Activated CD4-positive, alpha-beta T cell treated with anti-CD3 and anti-CD28 coated beads, Interleukin-2, amount 50 U/mL, for 16 hours (primary cell): ENCODE data around the gene MIEN1.
"Not testable (repeated sequence)": the region's sequence is repeated elsewhere in the genome, so short reads cannot be mapped to it uniquely, and the experiment has no call there.

Source experiments
- DNase-seq: peaks from one replicate; pipeline ENCODE4 v3.0.0-alpha.2; 2020

Gene MIEN1, protein sequence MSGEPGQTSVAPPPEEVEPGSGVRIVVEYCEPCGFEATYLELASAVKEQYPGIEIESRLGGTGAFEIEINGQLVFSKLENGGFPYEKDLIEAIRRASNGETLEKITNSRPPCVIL

DNA sequence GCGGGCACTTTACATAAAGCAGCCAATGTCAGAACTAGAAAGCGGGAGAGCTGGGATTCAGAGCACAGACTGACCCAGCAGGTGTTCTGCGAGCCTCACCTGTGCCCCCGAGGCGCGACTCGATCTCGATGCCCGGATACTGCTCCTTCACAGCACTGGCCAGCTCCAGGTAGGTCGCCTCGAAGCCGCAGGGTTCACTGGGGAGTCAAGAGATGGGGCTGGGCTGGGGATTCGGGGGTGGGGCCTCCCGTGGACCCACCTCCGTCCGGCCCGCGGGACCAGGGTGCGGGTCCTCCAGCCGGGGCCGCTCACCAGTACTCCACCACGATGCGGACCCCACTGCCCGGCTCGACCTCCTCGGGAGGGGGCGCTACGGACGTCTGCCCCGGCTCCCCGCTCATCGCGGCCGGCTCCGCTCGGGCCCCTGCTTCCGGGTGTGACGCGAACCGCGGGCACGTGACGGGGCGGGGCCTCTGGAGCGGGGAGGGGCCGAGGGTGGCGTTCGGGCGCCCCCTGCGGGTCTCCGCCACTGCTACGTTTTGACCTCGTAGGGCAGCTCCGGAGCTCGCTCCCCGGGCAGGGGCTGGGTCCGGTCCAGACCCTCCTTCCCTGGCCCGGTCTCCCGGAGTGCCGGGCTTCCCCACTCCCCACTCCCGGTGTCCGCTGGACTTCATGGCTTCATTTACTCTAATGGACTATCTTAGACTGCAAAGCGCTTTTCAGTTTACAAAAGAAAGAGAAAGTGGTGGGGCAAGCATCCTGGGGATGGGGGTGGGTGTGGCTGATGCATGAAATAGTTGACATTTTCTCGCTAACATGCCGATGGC is at the start of gene MIEN1:
Gene MIEN1 (minus strand): TSS at position 438 of the 827 bp plus-strand sequence. CDS start 37 bp downstream, at position 401.
- DNase-seq = peak; percentile 94

DNA sequence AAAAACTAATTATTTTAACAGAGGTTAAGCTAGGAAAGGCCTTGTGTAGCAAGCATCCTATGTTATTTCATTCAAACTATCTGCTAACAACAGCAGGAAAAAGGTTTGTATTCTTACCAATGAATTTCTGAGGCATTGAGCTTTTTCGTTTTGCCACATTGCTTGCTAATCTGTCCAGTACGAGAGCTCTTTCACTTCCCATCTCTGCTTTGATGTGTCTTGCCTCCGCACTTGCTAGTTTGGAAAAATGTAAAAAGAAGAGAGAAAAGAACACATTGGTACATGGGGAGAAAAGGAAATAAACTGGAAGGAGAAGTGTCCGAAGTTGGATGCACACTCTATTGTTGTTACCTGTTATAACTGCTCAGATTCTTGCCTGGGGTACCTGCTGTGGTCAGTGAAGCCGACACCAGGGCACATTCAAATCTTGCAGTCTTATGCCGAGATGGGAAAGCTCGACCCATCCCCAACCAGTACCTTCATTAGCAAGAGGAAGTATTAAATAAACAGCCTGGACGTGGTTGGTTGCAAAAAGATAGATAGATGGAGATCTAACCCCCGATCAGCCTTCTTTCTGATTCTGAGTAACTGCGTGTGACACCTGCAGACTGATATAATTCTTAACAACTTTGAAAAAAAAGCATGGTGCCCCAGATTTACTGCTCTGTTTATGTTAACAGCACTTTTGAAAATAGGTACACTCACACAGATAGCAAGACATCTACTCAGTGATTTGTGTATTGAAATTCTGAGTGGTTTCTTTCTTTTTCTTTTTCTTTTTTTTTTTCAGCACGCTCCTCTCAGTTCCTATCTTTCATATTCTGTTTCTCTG is 47.4 kb upstream of the MIEN1 start:
- DNase-seq = peak; percentile 79

DNA sequence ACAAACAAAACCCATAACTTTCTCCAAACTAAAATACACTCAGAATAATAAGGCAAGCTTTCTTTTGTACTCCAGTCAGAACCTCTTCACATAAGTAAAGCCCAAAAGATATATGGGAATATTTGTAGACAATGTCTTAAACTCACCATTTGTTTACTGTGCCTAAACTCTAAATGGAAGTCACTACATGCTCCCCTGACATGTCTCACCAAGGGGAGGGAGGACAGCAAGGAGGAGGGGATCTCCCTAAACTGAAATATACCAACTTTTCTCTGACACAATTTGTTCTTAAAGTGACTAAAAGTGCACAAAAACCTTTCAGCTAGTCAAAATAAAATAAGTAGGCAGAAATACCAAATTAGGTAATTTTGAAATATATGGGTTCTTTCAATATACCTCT is 45.9 kb upstream of the MIEN1 start:
- no peak for DNase-seq

DNA sequence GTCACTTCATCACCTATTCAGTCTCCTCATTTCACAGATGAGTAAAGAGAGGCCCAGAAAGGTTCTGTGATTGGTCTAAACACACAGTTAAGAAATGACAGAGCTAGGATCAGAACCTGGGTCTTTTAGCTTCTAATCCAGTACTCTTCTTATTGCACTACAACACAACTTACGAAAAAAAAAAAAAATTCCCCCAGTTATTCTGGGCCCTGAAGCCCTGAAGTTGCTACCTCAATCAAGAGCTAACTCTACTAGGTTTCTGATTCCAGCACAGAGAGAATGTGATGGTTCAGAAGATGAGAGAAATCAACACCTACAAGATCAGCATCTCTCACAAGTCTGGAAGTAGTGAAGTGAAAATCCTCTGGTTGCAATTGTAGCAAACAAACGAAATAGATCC is 44.7 kb upstream of the MIEN1 start:
- DNase-seq = peak; percentile 75

DNA sequence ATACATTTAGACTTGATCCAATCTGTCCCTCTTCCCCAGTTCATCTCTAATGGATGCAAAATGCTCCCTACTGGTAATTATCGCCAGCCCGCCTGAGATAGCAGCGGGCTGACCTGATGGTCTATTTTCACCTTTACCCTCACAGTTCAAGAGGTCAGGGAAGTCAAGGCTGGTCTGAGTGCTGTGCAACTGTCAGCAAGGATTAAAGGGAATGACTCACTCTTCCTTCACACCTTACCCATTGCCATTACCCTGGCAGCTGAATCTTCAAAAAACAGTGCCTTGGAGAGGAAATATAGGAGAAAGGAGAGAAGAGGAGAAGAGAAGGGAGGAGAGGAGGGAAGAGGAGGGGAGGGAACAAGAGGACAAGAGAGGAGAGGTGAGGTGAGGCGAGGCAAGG is 43.7 kb upstream of the MIEN1 start:
- no peak for DNase-seq

DNA sequence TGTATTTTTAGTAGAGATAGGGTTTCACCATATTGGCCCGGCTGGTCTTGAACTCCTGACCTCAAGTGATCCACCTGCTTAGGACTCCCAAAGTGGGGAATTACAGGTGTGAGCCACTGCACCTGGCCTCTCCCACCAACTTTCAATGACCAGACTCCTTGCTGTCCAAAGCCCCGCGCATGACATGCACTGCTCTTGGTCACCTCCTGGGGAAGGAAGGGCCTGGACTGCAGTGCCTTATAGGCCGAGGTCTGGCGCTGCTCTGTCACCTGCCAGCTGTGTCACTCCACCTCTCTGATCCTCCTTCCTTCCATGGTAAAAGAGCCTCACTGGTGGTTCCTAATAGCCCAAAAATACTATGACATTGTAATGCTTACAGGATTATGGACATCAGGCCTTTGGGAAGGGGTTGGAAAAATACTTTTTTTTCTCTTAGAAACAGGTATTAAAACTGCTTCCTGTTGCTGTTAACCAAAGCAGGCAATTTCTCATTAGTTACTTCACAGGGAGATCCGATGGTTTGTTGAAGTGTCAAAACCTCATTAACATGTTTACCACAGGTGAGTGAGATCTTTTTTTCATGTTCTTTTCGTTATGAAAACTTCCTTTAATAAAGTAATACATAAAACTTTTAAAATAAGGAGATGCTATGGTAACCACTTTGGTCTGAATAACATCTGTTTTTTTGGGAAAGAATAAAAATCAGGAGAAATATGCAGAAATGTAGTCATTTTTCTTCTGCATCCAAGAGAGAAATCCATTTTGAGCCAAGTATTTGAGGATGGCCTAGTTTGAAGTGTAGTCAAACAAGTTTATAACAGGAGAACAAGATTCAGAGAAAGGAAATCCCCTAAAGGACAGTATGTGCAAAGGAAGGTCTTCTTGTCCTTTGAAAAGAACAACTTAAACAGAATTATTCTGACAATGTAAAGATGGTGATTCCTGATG is 42.9 kb upstream of the MIEN1 start:
- no peak for DNase-seq

DNA sequence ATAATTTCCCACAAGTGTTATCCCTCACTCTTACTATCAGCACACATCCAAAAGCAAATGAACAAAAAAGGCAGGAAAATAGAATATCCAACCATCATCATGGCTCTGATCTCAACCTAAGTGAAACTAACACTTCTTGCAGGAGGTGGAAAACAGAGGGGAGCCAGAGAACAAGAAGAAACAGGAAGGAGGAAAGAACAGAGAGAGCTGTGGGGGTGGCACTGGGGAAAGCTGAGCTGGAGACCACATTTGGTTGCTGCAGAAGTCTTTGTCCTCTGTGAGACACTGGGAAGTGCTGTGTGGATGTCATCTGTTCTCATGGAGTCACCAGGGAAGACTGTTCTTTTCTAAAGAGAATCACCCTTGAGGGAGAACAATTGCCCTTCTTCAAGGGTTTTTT is 42.1 kb upstream of the MIEN1 start:
- DNase-seq = no peak

DNA sequence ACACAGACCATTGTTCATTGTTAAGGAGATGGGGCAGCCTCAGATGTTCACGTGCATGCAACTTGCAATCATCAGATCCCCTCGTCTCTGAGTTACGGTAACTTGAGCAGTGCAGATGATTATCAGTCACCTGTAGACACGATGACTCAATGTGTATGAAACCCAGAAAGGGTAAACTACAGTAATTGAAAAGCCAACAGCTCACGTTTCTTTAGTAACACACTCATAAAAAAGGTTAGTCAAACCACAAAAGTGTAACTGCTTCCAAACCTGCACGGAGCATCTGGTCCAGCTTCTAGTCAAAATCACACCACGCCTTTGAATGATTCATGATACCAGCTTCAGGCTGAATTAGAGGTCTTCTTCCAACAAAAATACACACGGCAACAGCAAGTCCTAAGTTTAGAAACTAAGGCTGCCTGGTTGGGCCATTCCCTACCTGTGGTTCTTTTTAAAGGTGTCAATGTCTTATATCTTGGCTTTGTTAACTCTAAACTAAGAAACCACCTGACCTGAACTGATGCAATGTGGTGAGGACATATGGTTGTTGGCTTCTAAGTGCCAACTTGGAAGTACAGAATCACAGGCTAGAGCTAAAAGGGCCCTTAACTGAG is 39.7 kb upstream of the MIEN1 start:
- DNase-seq = peak; percentile 96

DNA sequence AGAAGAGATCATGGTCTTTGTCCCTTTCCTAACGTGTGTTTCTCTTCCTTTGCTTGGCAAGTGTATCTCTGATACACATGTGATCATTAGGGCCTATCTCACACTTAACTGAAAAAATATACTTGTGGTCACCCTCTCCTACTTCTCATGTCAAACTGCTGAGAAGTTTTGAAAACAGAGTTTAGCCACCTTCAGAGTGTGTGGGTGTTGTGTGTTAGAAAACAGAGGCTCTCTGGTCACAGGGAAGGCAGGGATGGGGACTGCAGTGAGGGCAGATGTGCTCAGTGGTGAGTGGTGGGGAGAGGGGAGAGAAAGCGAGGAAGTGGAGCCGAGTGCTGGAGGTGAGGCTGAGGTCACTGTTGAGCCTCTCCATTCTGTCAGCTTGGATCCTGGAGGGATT is 36.8 kb upstream of the MIEN1 start:
- no peak for DNase-seq

DNA sequence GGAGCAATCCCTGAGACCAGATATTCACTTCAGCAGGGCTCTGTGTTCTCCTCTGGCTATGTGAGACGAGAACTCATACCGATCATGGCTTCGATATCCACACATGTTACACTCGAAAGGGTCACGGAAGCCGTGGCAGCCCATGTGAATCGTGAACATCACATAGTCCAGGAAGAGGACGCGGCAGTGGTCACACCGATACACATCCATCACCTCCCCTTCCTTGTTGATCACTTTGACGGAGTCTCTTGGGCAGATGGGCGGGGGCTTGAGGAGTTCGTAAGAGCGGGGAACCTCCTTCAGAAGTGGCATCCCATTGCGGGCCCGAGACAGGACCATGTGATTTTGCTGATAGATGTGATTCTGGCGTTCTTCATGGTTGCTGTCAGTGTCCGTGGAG is 35.4 kb upstream of the MIEN1 start:
- no peak for DNase-seq

DNA sequence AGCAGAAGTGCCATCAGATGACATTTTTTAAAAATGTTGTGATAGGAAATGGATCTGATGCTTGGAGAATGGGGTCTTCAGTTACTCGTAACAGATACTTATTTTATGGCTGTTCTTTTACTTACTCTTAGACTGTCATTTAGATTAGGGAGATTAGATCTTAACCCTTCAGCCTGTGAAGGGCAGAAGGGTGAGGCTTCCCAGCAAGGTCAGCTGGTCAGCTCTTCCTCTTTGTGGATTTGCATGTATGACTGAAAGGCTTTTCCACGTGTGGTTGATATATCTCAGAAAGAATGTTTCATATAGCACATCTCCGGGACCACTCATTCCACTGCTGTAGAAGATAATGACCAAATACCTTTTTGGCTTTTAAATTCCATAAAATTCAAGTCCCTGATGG is 34.8 kb upstream of the MIEN1 start:
- no peak for DNase-seq

DNA sequence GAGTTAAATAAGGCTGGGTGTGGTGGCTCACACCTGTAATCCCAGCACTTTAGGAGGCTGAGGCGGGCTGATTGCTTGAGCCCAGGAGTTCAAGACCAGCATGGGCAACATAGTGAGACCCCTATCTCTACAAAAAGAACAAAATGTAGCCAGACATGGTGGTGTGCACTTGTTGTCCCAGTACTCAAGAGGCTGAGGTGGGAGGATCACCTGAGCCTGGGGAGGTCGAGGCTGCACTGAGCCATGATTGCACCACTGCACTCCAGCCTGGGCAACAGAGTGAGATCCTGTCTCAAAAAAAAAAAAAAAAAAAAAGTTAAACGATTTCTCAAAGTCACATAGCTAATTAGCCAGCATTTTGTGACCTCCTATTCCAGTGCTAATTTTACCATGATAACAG is 33.8 kb upstream of the MIEN1 start:
- not testable (repeated sequence) for DNase-seq

DNA sequence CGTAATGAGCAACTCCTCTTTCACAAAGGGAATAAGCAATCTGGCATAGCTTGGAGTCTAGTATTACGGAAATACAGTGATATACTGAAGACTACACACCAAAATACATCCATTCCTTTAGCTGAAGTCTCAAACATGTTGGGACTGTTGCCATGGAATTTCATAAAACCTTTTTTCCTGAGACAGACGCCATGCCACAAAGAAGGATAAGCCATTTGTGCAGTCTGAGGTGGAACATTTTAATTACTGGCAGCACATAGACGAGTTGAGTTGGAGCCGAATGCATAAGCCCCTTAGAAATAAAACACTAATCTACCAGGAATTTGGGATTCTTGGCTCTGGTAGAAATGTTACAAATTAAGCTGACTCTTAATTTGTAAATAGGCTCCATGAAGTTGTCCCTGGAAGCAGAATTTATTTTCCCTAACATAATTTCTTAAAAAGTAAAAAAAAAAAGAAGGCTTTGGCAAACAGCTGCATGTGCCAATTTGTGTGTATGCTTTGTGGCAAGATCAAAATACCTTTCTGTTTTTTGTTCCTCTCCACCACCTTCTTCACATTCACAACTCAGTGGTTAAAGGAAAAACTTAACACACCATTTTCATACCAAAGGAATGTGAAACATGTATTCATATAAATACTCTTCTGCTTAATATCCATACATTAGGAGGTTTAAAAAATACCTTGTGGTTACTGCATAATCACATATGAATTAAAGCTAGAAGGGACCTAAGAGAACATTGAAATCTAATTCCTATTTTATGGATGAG is 32.9 kb upstream of the MIEN1 start:
- DNase-seq = no peak

DNA sequence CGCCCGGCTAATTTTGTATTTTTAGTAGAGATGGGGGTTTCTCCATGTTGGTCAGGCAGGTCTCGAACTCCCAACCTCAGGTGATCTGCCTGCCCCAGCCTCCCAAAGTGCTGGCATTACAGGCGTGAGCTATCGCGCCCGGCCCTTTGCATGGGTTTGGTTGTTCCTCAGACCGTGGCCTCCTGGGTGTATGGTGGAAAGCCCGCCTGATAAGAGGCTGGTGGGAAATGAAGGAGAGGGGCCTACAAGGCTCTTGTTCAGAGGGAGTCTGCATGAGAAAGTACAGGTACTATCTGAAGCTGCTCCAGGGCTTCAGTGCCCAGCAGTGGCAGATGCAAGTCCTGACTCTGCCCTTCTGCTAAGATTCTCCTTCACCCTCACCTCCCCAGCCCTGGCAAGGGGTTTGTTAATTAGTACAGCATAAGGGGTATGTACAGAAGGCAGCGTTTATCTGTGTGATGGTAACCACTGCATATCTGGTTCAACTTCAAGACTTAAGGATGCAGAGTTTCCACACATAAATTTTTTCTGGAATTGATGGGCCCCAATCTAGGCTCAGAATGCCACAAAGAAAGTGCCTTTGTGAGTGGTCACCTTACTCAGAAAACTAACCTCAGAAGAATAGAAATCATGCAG is 31.6 kb upstream of the MIEN1 start:
- no peak for DNase-seq

DNA sequence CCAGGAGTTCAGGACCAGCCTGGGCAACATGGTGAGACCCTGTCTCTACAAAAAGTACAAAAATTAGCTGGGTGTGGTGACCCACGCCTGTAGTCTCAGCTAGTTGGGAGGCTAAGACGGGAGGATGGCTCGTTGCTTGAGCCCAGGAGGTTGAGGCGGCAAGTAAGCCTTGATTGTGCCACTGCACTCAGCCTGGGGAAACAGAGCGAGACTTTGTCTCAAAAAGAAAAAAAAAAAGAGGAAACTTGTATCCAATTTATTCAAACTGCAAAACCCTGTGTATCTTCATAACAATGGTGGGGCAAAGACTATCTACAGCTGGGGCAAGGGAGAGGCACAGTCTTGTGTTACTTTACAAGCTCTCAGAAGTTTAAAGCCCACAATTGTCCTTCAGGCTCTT is 28.9 kb upstream of the MIEN1 start:
- no peak for DNase-seq

DNA sequence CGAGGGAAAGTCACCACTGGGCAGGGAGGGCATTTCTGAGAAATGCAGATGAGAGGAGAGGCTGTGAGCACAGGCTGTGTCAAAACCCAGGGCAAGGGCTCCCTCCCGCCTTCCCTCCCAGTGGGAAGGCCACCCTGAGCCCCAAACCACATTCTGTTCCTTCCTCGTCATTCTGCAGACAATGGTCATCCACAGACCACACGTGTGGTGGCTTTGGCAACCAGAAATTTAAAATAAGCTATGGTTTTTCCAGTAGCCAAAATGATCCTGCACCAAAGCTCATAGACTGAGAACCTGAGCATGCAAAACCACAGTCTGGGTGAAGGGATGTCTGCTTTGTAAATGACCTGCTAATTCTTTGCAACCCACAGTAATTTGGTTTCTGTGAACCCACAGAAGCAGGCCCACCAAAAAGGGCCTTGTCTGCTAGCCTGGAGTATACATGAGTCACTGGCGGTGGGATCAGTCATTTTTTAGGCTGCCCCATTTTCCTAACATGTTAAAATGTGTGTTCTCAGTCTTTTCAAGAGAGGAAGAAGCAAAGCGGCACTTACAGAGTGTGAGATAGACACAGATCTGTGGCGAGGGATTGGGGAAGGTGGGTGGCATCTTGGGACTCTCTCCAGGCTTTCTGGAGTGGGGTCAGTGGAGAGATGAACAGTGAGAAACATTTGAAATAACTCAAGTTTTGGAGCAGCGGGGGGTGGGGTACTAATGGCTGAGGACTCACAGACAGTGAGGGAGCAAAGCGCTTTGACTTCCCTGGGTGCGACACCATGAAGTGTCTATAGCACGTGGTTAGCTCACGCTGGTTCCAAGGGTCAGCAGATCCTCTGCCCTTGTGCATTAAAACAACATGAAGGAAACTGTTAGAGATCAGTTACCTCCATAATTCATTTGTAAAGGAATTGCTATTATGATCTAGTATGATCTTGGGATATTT is 27.9 kb upstream of the MIEN1 start:
- DNase-seq = peak; percentile 86

DNA sequence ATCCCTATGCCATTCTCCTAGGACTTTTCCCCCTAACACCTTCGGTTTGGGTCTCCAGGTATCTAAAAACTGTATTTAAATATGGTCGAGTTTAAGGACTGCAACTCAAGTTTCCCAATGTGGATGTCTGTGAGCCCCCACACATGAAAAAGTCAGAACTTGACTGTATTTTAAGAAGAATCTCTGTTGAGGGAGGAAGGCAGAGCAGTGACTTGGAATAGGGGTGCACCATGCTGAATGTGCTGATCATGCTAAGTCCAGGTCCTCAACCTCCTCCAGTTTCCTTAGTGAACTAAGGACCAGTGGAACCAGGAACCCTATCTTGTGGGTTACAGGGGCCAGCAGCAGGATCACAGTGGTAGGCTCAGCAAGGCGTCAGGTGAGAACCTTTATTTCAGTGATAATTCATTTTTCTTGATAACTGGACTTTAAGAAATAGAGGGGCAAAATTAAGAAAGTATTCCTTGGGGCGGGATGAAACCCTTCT is 26.9 kb upstream of the MIEN1 start:
- DNase-seq = no peak

DNA sequence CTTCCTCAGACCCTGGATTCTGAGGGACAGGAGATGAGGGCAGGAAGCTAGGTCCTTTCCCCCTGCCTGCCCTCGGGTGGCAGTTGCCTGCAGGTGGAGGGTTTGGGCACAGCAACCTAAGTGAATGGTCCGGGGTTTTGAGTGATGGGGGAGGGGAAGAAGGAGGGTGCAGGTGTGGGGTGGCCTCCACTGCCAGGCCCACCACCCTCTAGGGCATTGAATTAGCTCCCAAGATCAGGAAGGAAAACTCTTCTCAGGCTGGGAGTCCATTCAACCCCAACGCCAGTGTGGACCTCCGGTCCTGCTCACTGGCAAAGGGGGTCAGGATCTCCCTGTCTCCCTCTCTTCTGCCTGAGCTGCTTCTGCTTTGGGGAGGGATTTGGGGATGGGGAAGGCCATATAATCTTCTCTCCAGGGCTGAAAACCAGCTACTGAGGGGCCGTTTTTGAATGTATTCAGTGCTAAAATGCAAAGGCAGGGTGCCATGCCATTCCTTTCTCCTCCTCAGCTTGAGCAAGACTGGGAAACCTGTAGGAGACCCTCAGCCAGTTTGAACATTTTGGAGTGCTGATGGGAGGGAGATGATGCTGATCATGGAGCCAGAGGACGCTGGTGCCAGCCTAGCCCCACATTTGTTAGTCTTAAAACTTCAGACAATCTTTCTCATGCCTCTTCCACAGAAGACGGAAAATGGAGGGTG is 26.2 kb upstream of the MIEN1 start:
- no peak for DNase-seq
